GM23248 (cell line): Measurements from ENCODE around the gene ZNF385D. TPM values are rescaled to one million over a fixed set of nuclear protein-coding genes. Genes with fewer than 3 reads are reported as not detected.
"Not testable (repeated sequence)": the region's sequence is repeated elsewhere in the genome, so short reads cannot be mapped to it uniquely, and the experiment has no call there.

ENCODE experiments used
- DNase-seq: peaks from one replicate; pipeline ENCODE4 v3.0.0-alpha.2; 2015
- H2AFZ ChIP-seq: fragments of 200-600 bp; sonication (generic); 2 replicates; pipeline ENCODE4 v1.6.1; 2016; ENCODE audit warnings: antibody characterized with exemption
- H3F3A ChIP-seq: fragments of 200-600 bp; sonication (generic); 2 replicates; pipeline ENCODE4 v1.6.1; 2016; ENCODE audit warnings: mild to moderate bottlenecking, antibody characterized with exemption, mixed run types; ENCODE audit not compliant: insufficient read depth
- H3K27ac ChIP-seq: fragments of 200-600 bp; sonication (generic); 2 replicates; pipeline ENCODE4 v1.5.1; 2016; ENCODE audit warnings: mild to moderate bottlenecking
- H3K27me3 ChIP-seq: fragments of 200-600 bp; sonication (generic); replicated peaks from 2 replicates; pipeline ENCODE4 v1.6.1; 2016; ENCODE audit warnings: mild to moderate bottlenecking; ENCODE audit not compliant: insufficient read depth
- H3K36me3 ChIP-seq: fragments of 200-600 bp; sonication (generic); 2 replicates; pipeline ENCODE4 v1.6.1; 2016; ENCODE audit warnings: low read depth, mild to moderate bottlenecking
- H3K4me1 ChIP-seq: fragments of 200-600 bp; sonication (generic); 2 replicates; pipeline ENCODE4 v1.6.1; 2016; ENCODE audit warnings: mild to moderate bottlenecking; ENCODE audit not compliant: insufficient read depth
- H3K4me2 ChIP-seq: fragments of 200-600 bp; sonication (generic); one replicate; pipeline ENCODE4 v1.6.1; 2016; ENCODE audit warnings: mild to moderate bottlenecking; ENCODE audit not compliant: unreplicated experiment
- H3K4me3 ChIP-seq: fragments of 200-600 bp; sonication (generic); 2 replicates; pipeline ENCODE4 v1.5.1; 2016; ENCODE audit warnings: mild to moderate bottlenecking
- H3K79me2 ChIP-seq: fragments of 200-600 bp; sonication (generic); 2 replicates; pipeline ENCODE4 v1.6.1; 2016; ENCODE audit warnings: mild to moderate bottlenecking; ENCODE audit not compliant: insufficient read depth
- H3K9ac ChIP-seq: fragments of 200-600 bp; sonication (generic); 2 replicates; pipeline ENCODE4 v1.6.1; 2016; ENCODE audit warnings: mild to moderate bottlenecking
- H3K9me2 ChIP-seq: fragments of 200-600 bp; sonication (generic); 2 replicates; pipeline ENCODE4 v1.6.1; 2016; ENCODE audit warnings: mixed run types, mild to moderate bottlenecking, moderate library complexity; ENCODE audit not compliant: insufficient read depth
- H3K9me3 ChIP-seq: fragments of 200-600 bp; sonication (generic); one replicate; pipeline ENCODE4 v1.6.1; 2017; ENCODE audit warnings: low read depth
- H4K20me1 ChIP-seq: fragments of 200-600 bp; sonication (generic); 2 replicates; pipeline ENCODE4 v1.6.0; 2016; ENCODE audit not compliant: insufficient read depth
- EZH2 ChIP-seq: fragments of 200-600 bp; sonication (generic); IDR thresholded peaks from 2 replicates; pipeline ENCODE4 v1.6.1; 2018; ENCODE audit warnings: antibody characterized with exemption, mild to moderate bottlenecking; ENCODE audit not compliant: insufficient read depth, poor library complexity, severe bottlenecking
- EZH2phosphoT487 ChIP-seq: fragments of 200-600 bp; sonication (generic); IDR thresholded peaks from 2 replicates; pipeline ENCODE4 v1.6.1; 2018; ENCODE audit warnings: antibody characterized with exemption, moderate library complexity, mild to moderate bottlenecking, low read depth; ENCODE audit not compliant: insufficient read depth
- WGBS, 2 experiments: methylation state at CpG; one replicate each; pipeline ENCODE4 v1.1.6; 2015 to 2017; ENCODE audit warnings: low lambda C conversion rate in 2 of 2, low coverage in 1 of 2; ENCODE audit errors: missing lambda C conversion rate in 2 of 2; 5-methylcytosine and 5-hydroxymethylcytosine counted together
- in situ Hi-C: fragments of 300-500 bp; cut with MboI; formaldehyde crosslinking; loops from 2 replicates; pipeline ENCODE4 v1.15.0; 2020
- polyA plus RNA-seq: library from polyadenylated mRNA; unstranded; fragments of >200 nt; fragmentation: Nextera tagmentation; extraction: Ambion mirVana; gene quantifications from 2 replicates; pipeline ENCODE4 v1.2.1, GENCODE V29; 2016
- total RNA-seq: library from RNA; depleted of rRNA; stranded (reverse); fragments of >200 nt; shearing (Covaris generic); gene quantifications from 2 replicates; pipeline ENCODE4 v1.2.3, GENCODE V29; 2014

Gene ZNF385D
- total and polyA plus RNA-seq, 2 experiments from 2014 or later, result 0.97 to 13.8 TPM

DNA sequence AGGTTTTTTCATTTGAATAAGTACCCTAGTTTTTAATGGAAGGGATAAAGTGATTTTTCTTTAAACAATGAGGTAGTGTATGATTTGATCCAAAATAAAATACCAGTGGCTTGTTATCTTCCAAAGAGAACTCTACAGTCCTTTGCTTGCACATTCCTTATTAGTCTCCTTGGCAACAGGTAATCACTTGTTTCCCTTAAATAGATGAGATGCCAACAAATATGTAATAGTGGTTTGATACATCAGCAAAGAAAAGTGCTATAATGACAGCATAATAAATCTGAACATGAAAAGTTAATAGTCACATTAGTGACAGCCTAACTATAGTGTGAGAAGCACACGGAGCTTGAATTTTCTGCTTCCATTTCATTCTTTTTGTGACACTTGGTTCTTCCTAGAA, 360.2 kb downstream of the ZNF385D start:
- 9 to 25% methylated on average over 1 of the region's 1 CpG for WGBS, 2 experiments
- Histone ChIP-seq H3K4me3 (no peak overlapping the region), H2AFZ (no peak overlapping the region), H3K36me3 (no peaks in the 10 kb centered on the region), H3K79me2 (no peaks in the 10 kb centered on the region), H3K4me2 (peak overlapping the region; percentile 30), H3K27me3 (no peaks in the 10 kb centered on the region), H3K9me2 (no peaks in the 10 kb centered on the region), H3K9me3 (no peaks in the 10 kb centered on the region), H4K20me1 (no peaks in the 10 kb centered on the region), H3K4me1 (peaks cover 38% of the 10 kb centered on the region), H3K9ac (no peak overlapping the region; the same call in 1 of the 2 replicates), H3F3A (peaks cover 22% of the 10 kb centered on the region), H3K27ac (peak overlapping the region; percentile 86)
- TF ChIP-seq EZH2phosphoT487 (no peak), EZH2 (no peak)
- in situ Hi-C loops, result no loop called here
- peak; percentile 58 for DNase-seq

DNA sequence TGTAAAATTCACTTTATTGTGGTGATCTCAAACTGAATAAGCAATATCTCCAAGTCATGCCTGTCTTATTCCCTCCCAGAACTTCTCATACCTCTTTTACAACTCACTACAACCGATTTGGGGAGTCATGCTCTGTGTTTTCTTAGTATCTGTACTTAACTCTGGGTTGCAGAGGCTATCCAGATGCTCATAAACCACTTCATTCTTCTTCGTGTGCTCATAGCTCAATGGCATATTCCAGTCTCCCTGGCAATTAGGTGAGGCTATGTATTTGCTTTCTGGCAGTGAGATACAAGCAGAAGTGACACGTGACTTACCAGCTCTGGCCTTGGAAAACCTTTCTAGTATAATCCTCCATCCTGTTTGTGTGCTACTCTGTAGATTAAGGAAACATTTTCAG, 360.9 kb downstream of the ZNF385D start:
- Histone ChIP-seq H3K27ac (peak overlapping the region; percentile 86), H3K9me2 (no peaks in the 10 kb centered on the region)
- in situ Hi-C loops, result no loop called here

DNA sequence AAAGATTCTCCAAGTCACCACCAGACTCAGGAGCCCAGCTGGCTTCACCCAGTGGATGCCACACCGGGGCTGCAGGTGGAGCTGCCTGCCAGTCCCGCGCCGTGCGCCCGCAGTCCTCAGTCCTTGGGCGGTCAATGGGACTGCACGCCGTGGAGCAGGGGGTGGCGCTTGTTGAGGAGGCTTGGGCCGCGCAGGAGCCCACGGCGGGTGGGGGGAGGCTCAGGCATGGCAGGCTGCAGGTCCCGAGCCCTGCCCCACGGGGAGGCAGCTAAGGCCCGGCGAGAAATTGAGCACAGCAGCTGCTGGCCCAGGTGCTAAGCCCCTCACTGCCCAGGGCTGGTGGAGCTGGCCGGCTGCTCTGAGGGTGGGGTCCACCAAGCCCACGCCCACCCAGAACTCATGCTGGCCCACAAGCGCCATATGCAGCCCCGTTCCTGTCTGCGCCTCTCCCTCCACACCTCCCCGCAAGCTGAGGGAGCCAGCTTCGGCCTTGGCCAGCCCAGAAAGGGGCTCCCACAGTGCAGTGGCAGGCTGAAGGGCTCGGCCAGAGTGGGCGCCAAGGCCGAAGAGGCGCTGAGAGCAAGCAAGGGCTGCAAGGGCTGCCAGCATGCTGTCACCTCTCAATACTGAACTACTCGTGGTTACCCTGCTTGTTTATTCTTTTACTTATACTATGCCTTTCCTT, 363.7 kb downstream of the ZNF385D start:
- H3K27ac ChIP-seq, H3K9me3 ChIP-seq, H3K9me2 ChIP-seq, H3K79me2 ChIP-seq, H2AFZ ChIP-seq, H3K4me2 ChIP-seq, H3K27me3 ChIP-seq, DNase-seq, H3K4me3 ChIP-seq, H3K36me3 ChIP-seq, in situ Hi-C loops, H4K20me1 ChIP-seq, H3K9ac ChIP-seq: not testable (repeated sequence)
- 87 to 90% methylated on average over 14 to 28 of the region's 30 CpGs for WGBS, 2 experiments
- peaks cover 22% of the 10 kb centered on the region for H3F3A ChIP-seq
- peaks cover 25% of the 10 kb centered on the region for H3K4me1 ChIP-seq

More for the DNA sequence above, 360.9 kb downstream of the ZNF385D start:
- Histone ChIP-seq H2AFZ (no peak overlapping the region), H3K79me2 (no peaks in the 10 kb centered on the region), H3K9me3 (no peaks in the 10 kb centered on the region), H3K4me2 (peak overlapping the region; percentile 50), H3K36me3 (no peaks in the 10 kb centered on the region), H3K4me1 (peaks cover 38% of the 10 kb centered on the region), H3K27me3 (no peaks in the 10 kb centered on the region), H3F3A (peaks cover 22% of the 10 kb centered on the region), H3K9ac (peak overlapping the region; percentile 54), H4K20me1 (no peaks in the 10 kb centered on the region), H3K4me3 (peak overlapping the region; percentile 15; the same call in 1 of the 2 replicates)
- 0 to 2% methylated on average over 3 of the region's 3 CpGs for WGBS, 2 experiments
- TF ChIP-seq EZH2phosphoT487 (no peak), EZH2 (no peak)
- peak; percentile 95 for DNase-seq

DNA sequence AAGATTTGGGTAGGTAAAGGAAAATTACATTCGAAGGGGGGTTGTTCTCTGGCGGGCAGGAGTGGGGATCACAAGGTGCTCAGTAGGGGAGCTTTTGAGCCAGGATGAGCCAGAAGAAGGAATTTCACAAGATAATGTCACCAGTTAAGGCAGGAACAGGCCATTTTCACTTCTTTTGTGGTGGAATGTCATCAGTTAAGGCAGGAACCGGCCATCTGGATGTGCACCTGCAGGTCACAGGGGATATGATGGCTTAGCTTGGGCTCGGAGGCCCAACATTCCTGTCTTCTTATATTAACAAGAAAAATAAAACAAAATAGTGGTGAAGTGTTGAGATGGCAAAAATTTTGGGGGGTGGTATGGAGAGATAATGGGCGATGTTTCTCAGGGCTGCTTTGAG, 373.0 kb downstream of the ZNF385D start:
- in situ Hi-C loops, H3K9me2 ChIP-seq, H3K9me3 ChIP-seq, H3K79me2 ChIP-seq, H4K20me1 ChIP-seq, H3K27ac ChIP-seq, H3K9ac ChIP-seq, H3K4me2 ChIP-seq, DNase-seq, H3K27me3 ChIP-seq, H3F3A ChIP-seq, H2AFZ ChIP-seq, H3K36me3 ChIP-seq, H3K4me3 ChIP-seq, H3K4me1 ChIP-seq: not testable (repeated sequence)
- 94 to 97% methylated on average over 5 of the region's 5 CpGs for WGBS, 2 experiments

DNA sequence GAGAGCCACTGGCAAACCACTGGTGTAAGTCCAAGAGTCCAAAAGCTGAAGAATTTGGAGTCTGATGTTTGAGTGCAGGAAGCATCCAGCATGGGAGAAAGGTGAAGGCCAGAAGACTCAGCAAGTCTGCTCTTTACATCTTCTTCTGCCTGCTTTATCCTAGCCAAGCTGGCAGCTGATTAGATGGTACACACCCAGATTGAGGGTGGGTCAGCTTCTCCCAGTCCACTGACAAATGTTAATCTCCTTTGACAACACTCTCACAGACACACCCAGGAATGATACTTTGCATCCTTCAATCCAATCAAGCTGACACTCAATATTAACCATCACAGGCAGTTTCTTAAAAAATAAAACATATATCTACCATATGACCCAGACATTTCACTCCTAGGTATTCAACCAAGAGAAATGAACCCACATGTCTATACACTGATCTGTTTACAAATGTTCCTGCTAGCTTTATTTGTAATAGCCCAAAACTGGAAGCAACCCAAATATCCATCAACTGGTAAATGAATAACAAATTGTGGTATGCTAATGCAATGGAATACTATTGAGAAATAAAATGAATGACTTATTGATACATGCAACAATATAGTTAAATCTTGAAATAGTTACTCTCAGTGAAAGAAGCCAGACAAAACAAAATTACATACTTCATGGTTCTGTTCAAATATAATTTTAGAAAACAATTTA, 373.8 kb downstream of the ZNF385D start:
- no peak overlapping the region for H3K4me2 ChIP-seq
- TF ChIP-seq EZH2 (no peak), EZH2phosphoT487 (no peak)
- no peak for DNase-seq

More for the DNA sequence above, 373.8 kb downstream of the ZNF385D start:
- Histone ChIP-seq H3K9me2 (no peaks in the 10 kb centered on the region), H3K4me3 (no peak overlapping the region), H3K79me2 (no peaks in the 10 kb centered on the region), H3K4me1 (no peaks in the 10 kb centered on the region), H3K27me3 (no peaks in the 10 kb centered on the region), H2AFZ (no peak overlapping the region), H3K36me3 (no peaks in the 10 kb centered on the region), H3K27ac (no peak overlapping the region), H4K20me1 (no peaks in the 10 kb centered on the region), H3F3A (no peaks in the 10 kb centered on the region), H3K9ac (no peak overlapping the region), H3K9me3 (no peaks in the 10 kb centered on the region)
- in situ Hi-C loops, result no loop called here
